ENCODE results near the gene LY9.

- TF ChIP-seq POLR2A (IDR thresholded peaks at IDR 0.05) (no peak), CTCF (IDR thresholded peaks at IDR 0.05) (no peak), POLR2AphosphoS5 (IDR thresholded peaks at IDR 0.05; ENCODE audit: insufficient read depth in 1 of 2, low read depth in 1 of 2) (no peak)
Observed at GRCh38 chr1:160858097-160858496, 62.1 kb downstream of the LY9 start.
